Activated CD4-positive, alpha-beta T cell treated with anti-CD3 and anti-CD28 coated beads, Interleukin-10, Interleukin-2, amounts not matched to agents 100 ng/mL and 50 ng/mL, durations not matched to agents 16 hours and 8 hours (primary cell): ENCODE results near the gene GNAI2.

Experiments used
- DNase-seq: peaks from one replicate; pipeline ENCODE4 v3.0.0-alpha.2; 2020

GNAI2 gene

DNA sequence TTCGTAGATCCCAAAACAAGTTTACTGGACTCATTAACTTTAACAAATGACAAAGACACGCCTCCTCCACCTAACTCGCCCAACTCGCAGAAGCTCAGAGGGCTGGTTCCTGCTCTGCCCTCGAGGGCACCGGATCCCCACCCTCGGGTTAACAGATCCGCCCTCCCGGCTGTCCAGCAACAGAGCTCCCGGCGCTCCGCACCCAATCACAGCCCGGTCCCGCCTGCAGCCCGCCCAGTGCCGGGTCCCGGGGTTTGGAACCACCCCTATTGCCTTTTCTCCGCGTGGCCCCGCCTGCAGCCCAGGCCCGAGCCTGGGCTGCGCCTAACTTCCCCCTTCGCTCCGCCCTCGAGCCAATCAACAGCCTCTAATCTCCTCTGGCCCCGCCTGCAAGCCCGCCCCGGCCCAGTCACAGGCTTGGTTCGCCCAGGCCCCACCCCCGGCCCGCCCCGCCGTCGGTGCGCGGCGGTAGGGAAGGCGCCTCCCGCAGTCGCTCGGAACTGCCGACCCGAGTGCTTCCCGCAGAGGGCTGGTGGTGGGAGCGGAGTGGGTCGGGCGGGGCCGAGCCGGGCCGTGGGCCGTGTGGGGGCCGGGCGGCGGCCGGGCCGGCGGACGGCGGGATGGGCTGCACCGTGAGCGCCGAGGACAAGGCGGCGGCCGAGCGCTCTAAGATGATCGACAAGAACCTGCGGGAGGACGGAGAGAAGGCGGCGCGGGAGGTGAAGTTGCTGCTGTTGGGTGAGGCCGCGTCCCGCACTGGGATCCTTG is at the start of gene GNAI2:
Gene GNAI2, plus strand, starts transcription at position 489 of the 768 bp plus-strand sequence. Its CDS starts 132 bp downstream, at position 621.
- peak; percentile 99 for DNase-seq

- no peak for DNase-seq
Observed at GRCh38 chr3:50187750-50188149, 48.3 kb upstream of the GNAI2 start.

GRCh38 chr3:50189274-50189673 is 46.7 kb upstream of the GNAI2 start:
- peak; percentile 65 for DNase-seq

DNA sequence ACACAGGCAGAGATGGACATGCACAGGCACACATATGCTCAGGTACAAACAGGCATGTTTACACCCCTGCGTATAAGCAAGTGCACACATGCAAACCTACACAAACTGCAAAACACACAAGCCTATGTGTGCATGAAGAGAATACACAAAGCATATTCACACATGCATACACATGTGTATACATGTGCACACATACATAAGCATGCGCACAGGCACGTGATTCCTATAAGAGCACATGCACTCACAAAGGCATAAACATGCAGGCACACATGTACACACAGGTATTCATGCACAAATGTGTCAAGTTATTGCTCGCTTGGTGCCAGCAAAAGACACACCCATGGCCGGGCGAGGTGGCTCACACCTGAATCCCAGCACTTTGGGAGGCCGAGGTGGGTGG is 46.0 kb upstream of the GNAI2 start:
- DNase-seq, result no peak

DNA sequence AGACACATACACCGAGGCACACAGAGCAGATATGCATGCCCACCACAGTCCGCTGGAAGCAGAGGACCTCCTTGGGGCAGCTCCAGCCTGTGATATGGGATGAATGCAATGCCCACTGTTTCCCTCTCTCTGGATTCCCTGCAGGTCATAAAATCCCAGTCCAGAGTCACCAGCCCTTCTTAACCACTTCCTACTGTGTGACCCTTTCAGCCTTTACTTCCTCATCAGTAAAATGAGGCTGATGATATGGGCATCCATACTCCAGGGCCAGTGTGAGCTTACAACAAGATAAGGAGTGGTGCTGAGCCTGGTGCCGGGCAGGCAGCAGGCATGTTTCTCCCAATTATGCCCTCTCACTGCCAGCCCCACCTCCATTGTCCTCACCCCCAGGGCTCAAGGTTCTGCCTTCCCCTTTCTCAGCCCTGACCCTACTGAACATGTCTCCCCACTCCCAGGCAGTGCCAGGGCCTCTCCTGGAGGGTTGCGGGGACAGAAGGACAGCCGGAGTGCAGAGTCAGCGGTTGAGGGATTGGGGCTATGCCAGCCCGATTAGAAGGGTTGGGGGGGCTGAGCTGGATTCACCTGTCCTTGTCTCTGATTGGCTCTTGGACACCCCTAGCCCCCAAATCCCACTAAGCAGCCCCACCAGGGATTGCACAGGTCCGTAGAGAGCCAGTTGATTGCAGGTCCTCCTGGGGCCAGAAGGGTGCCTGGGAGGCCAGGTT is 44.9 kb upstream of the GNAI2 start, which contains the start of gene GNAT1:
Gene GNAT1, plus strand, starts transcription at position 675 of the 725 bp plus-strand sequence. CDS start 116 bp downstream, outside the sequence.
- DNase-seq, result no peak

DNA sequence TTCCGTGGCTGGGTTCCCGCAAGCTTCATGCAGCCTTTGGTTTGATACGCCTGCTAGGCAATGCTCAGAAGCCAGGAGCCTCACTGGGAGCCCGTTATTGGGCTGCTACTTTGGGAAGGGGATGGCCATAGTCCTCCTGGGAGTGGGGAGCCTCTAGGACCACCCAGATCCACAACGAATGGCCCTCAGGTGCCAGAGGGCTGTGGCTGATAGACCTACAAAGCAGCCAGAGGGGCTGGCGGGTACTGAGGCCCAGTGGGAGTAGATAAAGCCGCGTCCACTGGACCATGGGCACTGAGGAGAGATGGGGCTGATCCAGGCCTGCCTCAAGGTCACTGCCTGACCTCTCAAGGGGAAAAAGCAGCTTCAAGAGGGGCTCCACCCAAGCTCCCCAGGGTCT is 43.9 kb upstream of the GNAI2 start:
- no peak for DNase-seq

DNA sequence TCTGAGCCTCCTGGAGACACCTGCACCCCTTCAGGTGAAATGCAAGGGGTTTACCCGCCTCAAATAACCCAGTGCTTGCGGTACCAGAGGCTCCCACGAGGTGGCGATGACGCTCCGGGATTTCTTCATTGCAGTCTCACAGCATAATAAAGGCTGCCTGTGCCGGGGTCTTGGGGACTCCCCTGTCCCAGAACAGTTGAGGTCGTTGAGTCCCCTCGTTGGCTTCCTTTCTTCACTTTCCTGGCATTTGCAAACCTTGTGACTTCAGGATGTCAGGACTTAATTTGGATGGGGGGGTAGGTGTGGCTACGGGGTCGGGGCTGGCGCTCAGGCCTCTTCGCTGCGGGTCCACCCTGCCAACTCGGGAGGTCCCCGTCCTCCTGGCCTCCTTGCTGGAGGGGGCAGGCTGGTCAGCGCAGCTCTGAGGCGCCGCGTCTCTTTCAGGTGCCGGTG is 43.3 kb upstream of the GNAI2 start:
- DNase-seq, result peak; percentile 78

GRCh38 chr3:50193286-50193685 is 42.7 kb upstream of the GNAI2 start:
- DNase-seq, result no peak

DNA sequence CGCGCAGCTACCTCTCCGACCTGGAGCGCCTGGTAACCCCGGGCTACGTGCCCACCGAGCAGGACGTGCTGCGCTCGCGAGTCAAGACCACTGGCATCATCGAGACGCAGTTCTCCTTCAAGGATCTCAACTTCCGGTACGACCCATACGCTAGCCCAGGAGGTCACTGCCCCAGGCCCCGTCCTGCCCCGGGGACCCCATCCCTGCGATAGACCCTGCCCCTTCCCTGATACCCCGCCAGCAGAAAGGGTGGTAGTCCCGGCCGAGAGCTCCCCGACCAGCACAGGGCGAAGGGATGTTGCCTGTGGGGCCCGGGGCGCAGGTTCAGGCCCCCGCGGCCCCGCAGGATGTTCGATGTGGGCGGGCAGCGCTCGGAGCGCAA is 42.3 kb upstream of the GNAI2 start:
- DNase-seq, result no peak

DNA sequence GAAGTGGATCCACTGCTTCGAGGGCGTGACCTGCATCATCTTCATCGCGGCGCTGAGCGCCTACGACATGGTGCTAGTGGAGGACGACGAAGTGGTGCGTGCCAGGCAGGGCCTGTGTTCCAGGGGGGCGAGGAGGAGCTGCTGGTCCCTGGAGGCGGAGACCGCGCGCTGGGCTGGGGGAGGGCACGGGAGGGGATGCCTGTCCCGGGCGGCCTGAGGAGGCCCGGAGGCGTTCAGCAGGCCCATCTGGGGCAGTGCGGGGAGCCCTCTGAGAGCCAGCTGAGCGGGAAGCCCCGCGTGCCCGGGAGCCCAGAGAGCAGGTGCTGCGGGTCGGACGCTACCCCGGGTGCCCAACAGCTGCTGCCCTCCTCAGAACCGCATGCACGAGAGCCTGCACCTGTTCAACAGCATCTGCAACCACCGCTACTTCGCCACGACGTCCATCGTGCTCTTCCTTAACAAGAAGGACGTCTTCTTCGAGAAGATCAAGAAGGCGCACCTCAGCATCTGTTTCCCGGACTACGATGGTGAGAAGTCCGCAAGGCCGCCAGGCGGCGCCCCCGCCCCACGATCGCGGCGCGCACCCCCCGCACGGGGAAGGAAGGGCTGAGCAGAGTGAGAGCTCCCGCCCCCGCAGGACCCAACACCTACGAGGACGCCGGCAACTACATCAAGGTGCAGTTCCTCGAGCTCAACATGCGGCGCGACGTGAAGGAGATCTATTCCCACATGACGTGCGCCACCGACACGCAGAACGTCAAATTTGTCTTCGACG is 41.7 kb upstream of the GNAI2 start:
- DNase-seq, result peak; percentile 77

- peak; percentile 35 for DNase-seq
Observed at GRCh38 chr3:50194903-50195500, 41.0 kb upstream of the GNAI2 start.

- DNase-seq, result no peak
Observed at GRCh38 chr3:50195501-50196252, 40.3 kb upstream of the GNAI2 start.

DNA sequence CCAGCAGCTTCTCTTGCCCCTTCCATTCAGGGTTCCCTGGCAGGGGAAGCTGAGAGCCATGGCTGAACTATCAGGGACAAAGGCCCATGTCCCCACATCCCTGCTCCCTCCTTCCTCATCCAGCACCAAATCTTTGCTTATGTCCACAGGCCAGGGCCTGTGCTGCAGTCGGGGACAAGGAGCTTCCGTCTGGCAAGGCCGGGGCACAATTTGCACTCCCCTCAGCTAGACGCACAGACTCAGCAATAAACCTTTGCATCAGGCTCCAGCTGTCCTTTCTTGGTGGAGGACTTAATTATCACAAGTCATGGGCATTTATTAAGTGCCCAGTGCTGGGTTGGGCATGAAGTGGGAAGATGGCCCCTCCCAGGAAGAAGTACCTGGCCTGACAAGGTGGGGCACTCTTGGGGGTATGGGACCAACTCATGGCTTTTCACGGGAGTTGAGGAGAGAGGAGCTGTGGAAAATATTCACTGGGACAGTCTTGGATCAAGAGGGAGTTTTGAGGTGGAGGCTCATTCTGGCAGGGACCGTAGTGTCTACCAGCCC is 39.7 kb upstream of the GNAI2 start:
- DNase-seq, result no peak

DNA sequence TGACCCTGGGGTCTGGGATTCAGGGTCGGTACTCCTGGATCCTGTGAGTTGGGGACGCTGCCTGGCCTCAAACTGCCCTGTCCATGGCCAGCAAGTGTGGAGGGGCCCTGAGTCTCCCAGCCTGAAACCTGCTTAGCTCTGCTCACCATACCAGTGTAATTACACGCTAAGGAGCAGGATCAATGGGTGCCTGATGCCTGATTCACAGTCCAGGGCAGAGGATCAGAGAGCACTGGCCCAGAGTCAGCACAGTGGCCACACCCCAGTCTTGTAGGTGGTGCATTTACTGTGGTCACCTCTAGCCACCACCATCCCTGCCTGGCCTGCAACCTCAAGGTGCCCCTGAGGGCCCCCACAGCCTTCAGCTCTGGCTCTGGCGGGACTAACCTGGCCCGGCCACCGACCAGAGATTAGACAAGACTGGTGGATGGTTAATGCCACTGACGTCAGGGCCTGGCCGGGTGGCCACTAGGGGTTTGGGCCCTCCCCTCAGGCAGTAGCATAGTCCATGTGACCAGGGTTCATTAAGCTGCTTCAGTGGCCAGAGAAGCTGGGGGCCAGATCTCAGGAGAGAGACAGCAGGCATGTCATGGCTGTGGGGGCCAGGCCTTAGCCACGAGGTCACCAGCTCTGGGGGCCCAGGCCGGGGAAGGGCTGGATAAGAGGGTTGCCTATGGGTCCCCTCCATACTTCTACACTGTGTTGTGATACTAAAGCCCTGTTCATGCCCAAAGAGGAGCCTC is 34.3 kb upstream of the GNAI2 start:
- DNase-seq, result no peak

DNA sequence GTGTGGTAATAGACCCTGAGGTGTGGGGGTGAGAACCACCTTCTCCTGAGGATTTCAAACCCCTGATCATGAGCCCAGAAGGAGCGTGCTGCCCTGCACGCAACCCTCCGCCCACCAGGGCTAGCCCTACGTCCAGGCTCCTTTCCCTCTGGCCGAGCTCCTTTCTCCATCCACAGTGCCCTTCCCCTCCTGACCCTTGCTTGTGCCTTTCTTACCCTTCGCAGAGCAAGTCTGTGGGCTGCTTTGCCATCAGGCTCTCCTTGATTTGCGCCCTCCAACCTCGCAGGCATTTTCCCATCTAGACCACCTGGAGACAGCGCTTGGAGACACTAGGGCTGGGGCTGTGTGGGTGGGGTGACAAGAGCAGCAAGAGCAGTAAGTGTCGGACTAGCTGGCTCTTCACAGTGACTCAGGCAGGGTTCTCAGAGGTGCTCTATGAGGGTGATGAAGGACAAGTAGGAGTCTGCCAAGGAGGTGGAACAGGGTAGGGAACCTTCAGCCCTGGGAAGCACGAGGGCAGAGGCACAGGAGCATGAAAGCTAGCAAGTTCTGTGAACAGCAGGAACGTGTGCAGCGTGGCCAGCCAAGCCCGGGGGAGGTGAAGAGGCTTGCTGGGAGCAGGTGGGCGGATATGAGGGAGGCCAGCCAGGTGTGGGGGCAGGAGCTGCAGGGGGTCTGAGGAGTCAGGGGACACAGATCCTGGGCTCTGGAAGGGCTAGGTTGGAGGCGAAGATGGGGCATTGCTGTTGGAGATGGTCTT is 33.5 kb upstream of the GNAI2 start:
- no peak for DNase-seq

GRCh38 chr3:50203113-50203808 is 32.7 kb upstream of the GNAI2 start:
- DNase-seq, result no peak

DNA sequence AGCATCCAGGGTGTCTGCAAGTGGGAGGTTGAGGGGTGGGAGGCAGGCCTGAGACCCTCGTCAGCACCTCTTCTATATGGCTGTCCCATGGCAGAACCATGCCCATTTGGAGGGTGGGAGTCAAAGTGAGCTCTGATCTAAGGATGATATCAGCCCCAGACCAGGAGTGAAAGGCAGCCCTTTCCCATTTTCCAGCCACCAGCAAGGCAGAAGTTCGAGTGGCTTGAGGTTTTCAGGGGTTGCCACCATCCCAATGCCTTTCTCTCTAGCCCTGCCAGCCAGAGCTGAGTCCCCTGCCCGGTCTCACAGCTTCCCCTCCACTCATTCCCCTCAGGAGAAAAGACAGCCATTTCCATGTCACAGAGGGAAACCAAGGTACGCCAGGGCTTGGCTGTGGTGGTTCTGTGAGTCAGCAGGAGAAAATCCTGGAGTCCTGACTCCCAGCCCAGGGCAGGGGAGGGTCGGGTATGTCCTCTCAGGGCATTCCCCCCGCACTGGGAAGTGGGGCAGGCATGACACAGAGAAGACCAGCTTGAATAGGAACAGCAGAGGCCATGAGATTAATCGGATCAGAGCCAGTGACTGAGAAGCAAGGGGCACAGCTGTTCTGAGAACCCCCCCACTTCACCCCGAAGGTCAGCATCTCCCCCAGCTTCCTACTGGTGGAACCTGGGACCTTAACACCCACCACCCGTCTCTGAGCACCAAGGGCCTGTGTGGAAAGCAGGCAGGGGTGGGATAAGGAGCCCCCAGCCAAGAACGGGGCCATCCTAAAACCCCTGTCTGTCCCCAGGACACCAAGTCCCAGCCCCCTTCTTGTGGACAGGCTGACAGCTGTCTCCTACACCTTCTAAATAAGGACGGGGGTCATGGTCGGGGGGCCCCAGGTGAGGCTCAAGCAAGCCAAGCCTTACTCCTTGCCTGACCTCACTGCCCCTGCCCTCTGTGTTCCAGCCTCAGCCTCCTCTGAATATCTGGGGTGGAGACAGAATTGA is 31.9 kb upstream of the GNAI2 start:
- DNase-seq, result no peak

GRCh38 chr3:50204804-50205412 is 31.1 kb upstream of the GNAI2 start, which contains the start of gene SLC38A3:
TSS of gene SLC38A3 (plus strand) at chr3:50205271. CDS start at chr3:50214200, 8,929 bp downstream.
- DNase-seq, result no peak
